Measurements from ENCODE around the gene MPO. TPM values are rescaled to one million over a fixed set of nuclear protein-coding genes. Genes with fewer than 3 reads are reported as not detected.

Gene MPO
- total and polyA plus RNA-seq, 9 of the 15 experiments (the other 6 are each of a cell fraction or from before 2014, with no cell fraction given), result 0.04 to 0.47 (median 0.39) TPM; not detected in 6

GRCh38 chr17:58320163-58320558 is 39.4 kb upstream of the MPO start:
- POLR2A ChIA-PET, result interaction anchor here (0.8 to 1.1 kb wide), 2 partner anchors 12 to 115 kb away, joined by 3 read pairs; no protein-coding TSS in a partner anchor

More at GRCh38 chr17:58320163-58320558, 39.4 kb upstream of the MPO start:
- CTCF ChIA-PET (ENCODE audit: low intra/inter-chr PET ratio), result no interaction called here
- H4K20me1 ChIP-seq (replicated peaks; ENCODE audit: control insufficient read depth, insufficient read depth, low read length), result no peaks in the 10 kb centered on the region
- H3K36me3 ChIP-seq (ENCODE audit: control insufficient read depth, insufficient read depth, low read length), result no peaks in the 10 kb centered on the region
- 76% methylated on average over 6 of the region's 7 CpGs for WGBS (ENCODE audit: insufficient coverage, low coverage, missing lambda C conversion rate)
- no peaks in the 10 kb centered on the region for H3K9me1 ChIP-seq (ENCODE audit: control insufficient read depth, insufficient read depth, low read length)
- no peak overlapping the region for H2AFZ ChIP-seq (ENCODE audit: low read depth, low read length)
- H3K4me2 ChIP-seq (ENCODE audit: insufficient read depth, low read length), result no peak overlapping the region
- in situ Hi-C loops (cut with MboI) (no loop called here), intact Hi-C loops (cut with micrococcal nuclease) (no loop called here)
- no peak for DNase-seq (ENCODE audit: extremely low read depth in 1 of 4, low spot score in 3 of 4)
- H3K4me1 ChIP-seq (replicated peaks in 1 of 2; ENCODE audit: control insufficient read depth in 2 of 2, insufficient read depth in 2 of 2, low read length in 2 of 2), result peaks cover 0 to 38% of the 10 kb centered on the region in 2 experiments; a peak in 3 of 5 replicates
- H3K9ac ChIP-seq (ENCODE audit: insufficient read depth in 1 of 2, low read depth in 2 of 2, low read length in 2 of 2), result peak overlapping the region in 1 of 2 experiments; percentile 30; a peak in 1 of 4 replicates
- H3K4me3 ChIP-seq, result no peak overlapping the region
- no peak for ATAC-seq
- no peaks in the 10 kb centered on the region for H3K27me3 ChIP-seq (ENCODE audit: control insufficient read depth in 2 of 2, insufficient read depth in 2 of 2, low read length in 2 of 2)
- no TSS peak for BruUV-seq (replicated peaks)
- H3K9me3 ChIP-seq (replicated peaks; ENCODE audit: control insufficient read depth, insufficient read depth, low read depth, low read length), result no peaks in the 10 kb centered on the region
- no peak for TF ChIP-seq KLF10 (CRISPR knock-in tag; IDR thresholded peaks at IDR 0.05)
- no peak for TF ChIP-seq ZNF778 (CRISPR knock-in tag; IDR thresholded peaks at IDR 0.05)
- no peak for TF ChIP-seq CBX3 (IDR thresholded peaks at IDR 0.05; ENCODE audit: borderline replicate concordance in 1 of 2, low read length in 2 of 2)
- TF ChIP-seq FOSL1 (tag; conservative IDR thresholded peaks at IDR 0.05), result no peak
- no peak for TF ChIP-seq SAP30 (IDR thresholded peaks at IDR 0.05; ENCODE audit: borderline replicate concordance, insufficient read depth, low read depth, low read length, poor library complexity, severe bottlenecking)
- TF ChIP-seq RFX7 (CRISPR knock-in tag; IDR thresholded peaks at IDR 0.05), result no peak
- TF ChIP-seq ZNF41 (CRISPR knock-in tag; conservative IDR thresholded peaks at IDR 0.05), result no peak
- no peak for TF ChIP-seq MYC (IDR thresholded peaks at IDR 0.05; ENCODE audit: low read depth, low read length)
- no peak for TF ChIP-seq MYC (CRISPR knock-in tag; IDR thresholded peaks at IDR 0.05; ENCODE audit: borderline replicate concordance, low read depth)
- TF ChIP-seq MITF (IDR thresholded peaks at IDR 0.05), result no peak
- TF ChIP-seq, protein P1, sequence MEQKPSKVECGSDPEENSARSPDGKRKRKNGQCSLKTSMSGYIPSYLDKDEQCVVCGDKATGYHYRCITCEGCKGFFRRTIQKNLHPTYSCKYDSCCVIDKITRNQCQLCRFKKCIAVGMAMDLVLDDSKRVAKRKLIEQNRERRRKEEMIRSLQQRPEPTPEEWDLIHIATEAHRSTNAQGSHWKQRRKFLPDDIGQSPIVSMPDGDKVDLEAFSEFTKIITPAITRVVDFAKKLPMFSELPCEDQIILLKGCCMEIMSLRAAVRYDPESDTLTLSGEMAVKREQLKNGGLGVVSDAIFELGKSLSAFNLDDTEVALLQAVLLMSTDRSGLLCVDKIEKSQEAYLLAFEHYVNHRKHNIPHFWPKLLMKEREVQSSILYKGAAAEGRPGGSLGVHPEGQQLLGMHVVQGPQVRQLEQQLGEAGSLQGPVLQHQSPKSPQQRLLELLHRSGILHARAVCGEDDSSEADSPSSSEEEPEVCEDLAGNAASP (IDR thresholded peaks at IDR 0.05), result no peak
- TF ChIP-seq ZNF561 (CRISPR knock-in tag; conservative IDR thresholded peaks at IDR 0.05), result no peak
- no peak for TF ChIP-seq MAX (CRISPR knock-in tag; IDR thresholded peaks at IDR 0.05)
- no peak for TF ChIP-seq ARID2 (IDR thresholded peaks at IDR 0.05)
- no peak for TF ChIP-seq HDAC8 (tag; IDR thresholded peaks at IDR 0.05)
- no peak for TF ChIP-seq EGR1 (conservative IDR thresholded peaks at IDR 0.05)
- TF ChIP-seq, protein P2, sequence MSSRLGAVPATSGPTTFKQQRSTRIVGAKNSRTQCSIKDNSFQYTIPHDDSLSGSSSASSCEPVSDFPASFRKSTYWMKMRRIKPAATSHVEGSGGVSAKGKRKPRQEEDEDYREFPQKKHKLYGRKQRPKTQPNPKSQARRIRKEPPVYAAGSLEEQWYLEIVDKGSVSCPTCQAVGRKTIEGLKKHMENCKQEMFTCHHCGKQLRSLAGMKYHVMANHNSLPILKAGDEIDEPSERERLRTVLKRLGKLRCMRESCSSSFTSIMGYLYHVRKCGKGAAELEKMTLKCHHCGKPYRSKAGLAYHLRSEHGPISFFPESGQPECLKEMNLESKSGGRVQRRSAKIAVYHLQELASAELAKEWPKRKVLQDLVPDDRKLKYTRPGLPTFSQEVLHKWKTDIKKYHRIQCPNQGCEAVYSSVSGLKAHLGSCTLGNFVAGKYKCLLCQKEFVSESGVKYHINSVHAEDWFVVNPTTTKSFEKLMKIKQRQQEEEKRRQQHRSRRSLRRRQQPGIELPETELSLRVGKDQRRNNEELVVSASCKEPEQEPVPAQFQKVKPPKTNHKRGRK (tag; IDR thresholded peaks at IDR 0.05), result no peak
- no peak for TF ChIP-seq SMARCC2 (IDR thresholded peaks at IDR 0.05; ENCODE audit: low read depth)
- no peak for TF ChIP-seq POU5F1 (IDR thresholded peaks at IDR 0.05; ENCODE audit: borderline replicate concordance, low read depth, low read length, partially characterized antibody)
- no peak for TF ChIP-seq STAG1 (CRISPR knock-in tag; IDR thresholded peaks at IDR 0.05; ENCODE audit: borderline replicate concordance)
- H3K79me2 ChIP-seq (ENCODE audit: control insufficient read depth, insufficient read depth, low read length), result no peaks in the 10 kb centered on the region
- no peak overlapping the region for H3K27ac ChIP-seq (ENCODE audit: extremely low read depth, low read depth, low read length)
- FAIRE-seq, result no peak
